ENCODE measurements around the gene PGBD2.

DNA sequence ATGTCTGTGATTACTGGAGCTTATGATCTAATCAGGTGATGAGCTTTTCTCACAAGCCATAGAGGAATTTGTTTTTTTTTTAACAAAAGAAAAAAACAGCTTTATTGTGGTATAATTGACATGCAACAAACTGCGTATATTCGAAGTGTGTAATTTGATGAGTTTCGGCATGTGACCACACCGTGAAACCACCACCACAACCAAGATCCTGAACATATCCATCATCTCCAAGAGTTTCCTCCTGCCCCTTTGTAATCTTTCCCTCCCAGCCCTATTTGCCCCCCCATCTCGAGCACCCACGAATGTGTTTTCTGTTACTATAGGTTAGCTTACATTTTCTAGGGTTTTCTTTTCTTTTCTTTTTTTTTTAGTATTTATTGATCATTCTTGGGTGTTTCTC lies 4.7 kb downstream of the PGBD2 start:
- TF ChIP-seq POLR2A (IDR thresholded peaks at IDR 0.05) = no peak
- TF ChIP-seq, protein P1, sequence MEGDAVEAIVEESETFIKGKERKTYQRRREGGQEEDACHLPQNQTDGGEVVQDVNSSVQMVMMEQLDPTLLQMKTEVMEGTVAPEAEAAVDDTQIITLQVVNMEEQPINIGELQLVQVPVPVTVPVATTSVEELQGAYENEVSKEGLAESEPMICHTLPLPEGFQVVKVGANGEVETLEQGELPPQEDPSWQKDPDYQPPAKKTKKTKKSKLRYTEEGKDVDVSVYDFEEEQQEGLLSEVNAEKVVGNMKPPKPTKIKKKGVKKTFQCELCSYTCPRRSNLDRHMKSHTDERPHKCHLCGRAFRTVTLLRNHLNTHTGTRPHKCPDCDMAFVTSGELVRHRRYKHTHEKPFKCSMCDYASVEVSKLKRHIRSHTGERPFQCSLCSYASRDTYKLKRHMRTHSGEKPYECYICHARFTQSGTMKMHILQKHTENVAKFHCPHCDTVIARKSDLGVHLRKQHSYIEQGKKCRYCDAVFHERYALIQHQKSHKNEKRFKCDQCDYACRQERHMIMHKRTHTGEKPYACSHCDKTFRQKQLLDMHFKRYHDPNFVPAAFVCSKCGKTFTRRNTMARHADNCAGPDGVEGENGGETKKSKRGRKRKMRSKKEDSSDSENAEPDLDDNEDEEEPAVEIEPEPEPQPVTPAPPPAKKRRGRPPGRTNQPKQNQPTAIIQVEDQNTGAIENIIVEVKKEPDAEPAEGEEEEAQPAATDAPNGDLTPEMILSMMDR (IDR thresholded peaks at IDR 0.05) = no peak

Data from uterus (tissue), 2 donors.